ENCODE results near the gene ZMPSTE24. TPM values are rescaled to one million over a fixed set of nuclear protein-coding genes. Genes with fewer than 3 reads are reported as not detected.

ZMPSTE24 gene
- polyA plus RNA-seq, 1 donor from 2014 or later, result 32.9 TPM

- H3K4me2 ChIP-seq (ENCODE audit: low read length), result no peak overlapping the region
- no peak overlapping the region for H3K9ac ChIP-seq (ENCODE audit: low read length)
- no peak overlapping the region for H3K27ac ChIP-seq (ENCODE audit: low read length)
- H4K20me1 ChIP-seq (ENCODE audit: insufficient read depth), result no peaks in the 10 kb centered on the region
- no peaks in the 10 kb centered on the region for H3K9me3 ChIP-seq (ENCODE audit: low read length)
- H3K79me2 ChIP-seq (replicated peaks; ENCODE audit: insufficient read depth, low read length), result no peaks in the 10 kb centered on the region
- no peak overlapping the region for H2AFZ ChIP-seq (ENCODE audit: low read depth, low read length)
- TF ChIP-seq SMC3 (conservative IDR thresholded peaks at IDR 0.05; ENCODE audit: poor library complexity), result no peak
- TF ChIP-seq REST (IDR thresholded peaks at IDR 0.05; ENCODE audit: borderline replicate concordance), result no peak
- TF ChIP-seq EZH2 (IDR thresholded peaks at IDR 0.05; ENCODE audit: borderline replicate concordance, insufficient read depth, low read length, poor library complexity, severe bottlenecking), result no peak
- no peak for TF ChIP-seq TAF1 (IDR thresholded peaks at IDR 0.05; ENCODE audit: low read depth)
- TF ChIP-seq RAD21 (conservative IDR thresholded peaks at IDR 0.05), result no peak
- no peak for TF ChIP-seq EP300 (conservative IDR thresholded peaks at IDR 0.05; ENCODE audit: poor library complexity, severe bottlenecking)
- TF ChIP-seq CTCF (IDR thresholded peaks at IDR 0.05; ENCODE audit: poor library complexity, severe bottlenecking), result no peak
- no peak for TF ChIP-seq POLR2AphosphoS5 (IDR thresholded peaks at IDR 0.05)
- TF ChIP-seq MXI1 (conservative IDR thresholded peaks at IDR 0.05; ENCODE audit: poor library complexity, severe bottlenecking), result no peak
- no peaks in the 10 kb centered on the region for H3K27me3 ChIP-seq (ENCODE audit: insufficient read depth, low read depth, low read length)
- peaks cover 14% of the 10 kb centered on the region for H3K36me3 ChIP-seq (ENCODE audit: insufficient read depth, low read length)
- no peak overlapping the region for H3K4me3 ChIP-seq (ENCODE audit: low read length)
- no peaks in the 10 kb centered on the region for H3K9me2 ChIP-seq (ENCODE audit: insufficient read depth, low read length)
- no peaks in the 10 kb centered on the region for H3F3A ChIP-seq (ENCODE audit: insufficient read depth, low read length, poor library complexity, severe bottlenecking)
Observed at GRCh38 chr1:40265919-40266318, 7.9 kb downstream of the ZMPSTE24 start.

- H2AFZ ChIP-seq (ENCODE audit: low read depth, low read length), result no peak overlapping the region
- no peaks in the 10 kb centered on the region for H4K20me1 ChIP-seq (ENCODE audit: insufficient read depth)
- H3K4me3 ChIP-seq (ENCODE audit: low read length), result no peak overlapping the region
- H3F3A ChIP-seq (ENCODE audit: insufficient read depth, low read length, poor library complexity, severe bottlenecking), result no peaks in the 10 kb centered on the region
- no peaks in the 10 kb centered on the region for H3K9me3 ChIP-seq (ENCODE audit: low read length)
- no peak overlapping the region for H3K4me2 ChIP-seq (ENCODE audit: low read length)
- no peak overlapping the region for H3K9ac ChIP-seq (ENCODE audit: low read length)
- no peaks in the 10 kb centered on the region for H3K27me3 ChIP-seq (ENCODE audit: insufficient read depth, low read depth, low read length)
- TF ChIP-seq RAD21 (conservative IDR thresholded peaks at IDR 0.05), result no peak
- TF ChIP-seq CTCF (IDR thresholded peaks at IDR 0.05; ENCODE audit: poor library complexity, severe bottlenecking), result no peak
- TF ChIP-seq SMC3 (conservative IDR thresholded peaks at IDR 0.05; ENCODE audit: poor library complexity), result no peak
- TF ChIP-seq MXI1 (conservative IDR thresholded peaks at IDR 0.05; ENCODE audit: poor library complexity, severe bottlenecking), result no peak
- TF ChIP-seq EP300 (conservative IDR thresholded peaks at IDR 0.05; ENCODE audit: poor library complexity, severe bottlenecking), result no peak
- no peak for TF ChIP-seq TAF1 (IDR thresholded peaks at IDR 0.05; ENCODE audit: low read depth)
- TF ChIP-seq POLR2AphosphoS5 (IDR thresholded peaks at IDR 0.05), result no peak
- TF ChIP-seq REST (IDR thresholded peaks at IDR 0.05; ENCODE audit: borderline replicate concordance), result no peak
- TF ChIP-seq EZH2 (IDR thresholded peaks at IDR 0.05; ENCODE audit: borderline replicate concordance, insufficient read depth, low read length, poor library complexity, severe bottlenecking), result no peak
- H3K9me2 ChIP-seq (ENCODE audit: insufficient read depth, low read length), result no peaks in the 10 kb centered on the region
- no peak overlapping the region for H3K27ac ChIP-seq (ENCODE audit: low read length)
- peaks cover 14% of the 10 kb centered on the region for H3K36me3 ChIP-seq (ENCODE audit: insufficient read depth, low read length)
- no peaks in the 10 kb centered on the region for H3K79me2 ChIP-seq (replicated peaks; ENCODE audit: insufficient read depth, low read length)
Observed at GRCh38 chr1:40266786-40267535, 8.9 kb downstream of the ZMPSTE24 start.

All from neural cell (in vitro differentiated cells).